ENCODE data around the gene SH3BP2.

DNA sequence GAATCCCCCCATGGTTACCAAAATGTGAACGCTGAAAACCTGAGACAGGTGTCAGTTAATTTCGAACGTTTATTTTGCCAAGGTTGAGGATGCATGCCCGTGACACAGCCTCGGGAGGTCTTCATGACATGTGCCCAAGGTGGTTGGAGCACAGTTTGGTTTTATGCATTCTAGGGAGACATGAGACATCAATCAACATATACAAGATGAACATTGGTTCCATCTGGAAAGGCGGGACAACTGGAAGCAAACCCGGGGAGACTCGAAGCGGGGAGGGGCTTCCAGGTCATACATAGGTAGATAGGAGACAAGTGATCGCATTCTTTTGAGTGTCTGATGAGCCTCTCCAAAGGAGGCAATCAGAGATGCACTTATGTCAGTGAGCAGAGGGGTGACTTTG, 11.0 kb upstream of the SH3BP2 start:
- TF ChIP-seq POLR2A (IDR thresholded peaks at IDR 0.05): no peak
- TF ChIP-seq, protein P1, sequence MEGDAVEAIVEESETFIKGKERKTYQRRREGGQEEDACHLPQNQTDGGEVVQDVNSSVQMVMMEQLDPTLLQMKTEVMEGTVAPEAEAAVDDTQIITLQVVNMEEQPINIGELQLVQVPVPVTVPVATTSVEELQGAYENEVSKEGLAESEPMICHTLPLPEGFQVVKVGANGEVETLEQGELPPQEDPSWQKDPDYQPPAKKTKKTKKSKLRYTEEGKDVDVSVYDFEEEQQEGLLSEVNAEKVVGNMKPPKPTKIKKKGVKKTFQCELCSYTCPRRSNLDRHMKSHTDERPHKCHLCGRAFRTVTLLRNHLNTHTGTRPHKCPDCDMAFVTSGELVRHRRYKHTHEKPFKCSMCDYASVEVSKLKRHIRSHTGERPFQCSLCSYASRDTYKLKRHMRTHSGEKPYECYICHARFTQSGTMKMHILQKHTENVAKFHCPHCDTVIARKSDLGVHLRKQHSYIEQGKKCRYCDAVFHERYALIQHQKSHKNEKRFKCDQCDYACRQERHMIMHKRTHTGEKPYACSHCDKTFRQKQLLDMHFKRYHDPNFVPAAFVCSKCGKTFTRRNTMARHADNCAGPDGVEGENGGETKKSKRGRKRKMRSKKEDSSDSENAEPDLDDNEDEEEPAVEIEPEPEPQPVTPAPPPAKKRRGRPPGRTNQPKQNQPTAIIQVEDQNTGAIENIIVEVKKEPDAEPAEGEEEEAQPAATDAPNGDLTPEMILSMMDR (IDR thresholded peaks at IDR 0.05): no peak
